HG02885 (cell line): ENCODE data around the gene COBL.

ENCODE experiments used
- ATAC-seq: cut with Tn5 transposase; IDR thresholded peaks from one replicate; pipeline ENCODE4 v1.9.1; 2021; ENCODE audit warnings: mild to moderate bottlenecking; ENCODE audit not compliant: unreplicated experiment, poor library complexity

The COBL gene

GRCh38 chr7:51278797-51279196, 37.8 kb downstream of the COBL start:
- ATAC-seq: no peak

- no peak for ATAC-seq
Observed at GRCh38 chr7:51276967-51277366, 39.6 kb downstream of the COBL start.

- ATAC-seq: no peak
Observed at GRCh38 chr7:51276091-51276605, 40.5 kb downstream of the COBL start.

GRCh38 chr7:51275532-51275931, 41.1 kb downstream of the COBL start:
- ATAC-seq: no peak

- no peak for ATAC-seq
Observed at GRCh38 chr7:51274955-51275354, 41.7 kb downstream of the COBL start.

- no peak for ATAC-seq
Observed at GRCh38 chr7:51274001-51274400, 42.6 kb downstream of the COBL start.

GRCh38 chr7:51273360-51273759, 43.2 kb downstream of the COBL start:
- ATAC-seq: no peak

- no peak for ATAC-seq
Observed at GRCh38 chr7:51270965-51271364, 45.6 kb downstream of the COBL start.

- no peak for ATAC-seq
Observed at GRCh38 chr7:51269911-51270310, 46.7 kb downstream of the COBL start.

- ATAC-seq: no peak
Observed at GRCh38 chr7:51269321-51269720, 47.3 kb downstream of the COBL start.

GRCh38 chr7:51268859-51269258, 47.8 kb downstream of the COBL start:
- ATAC-seq: no peak

- no peak for ATAC-seq
Observed at GRCh38 chr7:51267169-51267568, 49.4 kb downstream of the COBL start.

- no peak for ATAC-seq
Observed at GRCh38 chr7:51265066-51265907, 51.3 kb downstream of the COBL start.

- ATAC-seq: no peak
Observed at GRCh38 chr7:51263631-51264484, 52.8 kb downstream of the COBL start.

GRCh38 chr7:51262796-51263531, 53.6 kb downstream of the COBL start:
- no peak for ATAC-seq

GRCh38 chr7:51261950-51262795, 54.4 kb downstream of the COBL start:
- ATAC-seq: no peak

- ATAC-seq: no peak
Observed at GRCh38 chr7:51261117-51261835, 55.3 kb downstream of the COBL start.

- ATAC-seq: no peak
Observed at GRCh38 chr7:51260516-51260915, 56.1 kb downstream of the COBL start.

- no peak for ATAC-seq
Observed at GRCh38 chr7:51259766-51260165, 56.8 kb downstream of the COBL start.
